HEK293T (cell line): ENCODE results near the gene UNKL.

Experiments
- ARNT ChIP-seq: fragments of 450-650 bp; IDR thresholded peaks from 2 replicates; pipeline ENCODE4 v1.6.1; 2017; ENCODE audit warnings: mild to moderate bottlenecking
- FOXK2 ChIP-seq: fragments of 450-650 bp; IDR thresholded peaks from 2 replicates; pipeline ENCODE4 v1.6.1; 2016; ENCODE audit warnings: mild to moderate bottlenecking
- FOXM1 ChIP-seq: fragments of 450-650 bp; IDR thresholded peaks from 2 replicates; pipeline ENCODE4 v1.6.1; 2017; ENCODE audit warnings: mild to moderate bottlenecking, borderline replicate concordance
- L3MBTL2 ChIP-seq: fragments of 450-650 bp; conservative IDR thresholded peaks from 2 replicates; pipeline ENCODE4 v1.6.1; 2016; ENCODE audit warnings: mild to moderate bottlenecking
- LEF1 ChIP-seq: fragments of 450-650 bp; IDR thresholded peaks from 2 replicates; pipeline ENCODE4 v1.6.1; 2017; ENCODE audit warnings: mild to moderate bottlenecking, borderline replicate concordance
- SP1 ChIP-seq: fragments of 450-650 bp; IDR thresholded peaks from 2 replicates; pipeline ENCODE4 v1.6.1; 2017
- SUZ12 ChIP-seq: fragments of 450-650 bp; IDR thresholded peaks from 2 replicates; pipeline ENCODE4 v1.6.1; 2016; ENCODE audit warnings: mild to moderate bottlenecking

- TF ChIP-seq FOXK2 (no peak), LEF1 (no peak), SUZ12 (no peak), L3MBTL2 (no peak), SP1 (no peak), ARNT (no peak), FOXM1 (no peak)
Observed at GRCh38 chr16:1348926-1349325, 65.6 kb downstream of the UNKL start.
